Measurements from ENCODE around the gene PIGN.

PIGN gene

DNA sequence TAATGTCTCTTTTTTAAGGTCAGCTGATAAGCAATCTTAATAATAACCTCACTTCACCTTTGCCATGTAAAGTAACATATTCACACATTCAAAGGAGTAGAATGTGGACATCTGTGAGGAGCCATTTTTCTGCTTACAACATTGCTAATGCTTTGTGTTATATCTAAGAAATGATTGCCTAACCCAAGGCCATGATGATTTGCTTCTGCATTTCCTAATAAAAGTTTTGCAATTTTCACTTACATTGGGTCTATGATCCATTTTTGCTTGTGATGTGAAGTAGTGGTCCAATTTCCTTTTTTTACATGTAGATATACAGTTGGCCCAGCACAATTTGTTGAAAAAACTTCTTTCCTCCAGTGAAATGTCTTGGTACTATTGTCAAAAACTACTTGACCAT, 22.2 kb upstream of the PIGN start:
- peak; percentile 12 for DNase-seq (ENCODE audit: low read depth)
- TF ChIP-seq CTCF (conservative IDR thresholded peaks at IDR 0.05; ENCODE audit: low read length): no peak
- no peak overlapping the region for H3K4me3 ChIP-seq (ENCODE audit: low read length)

- H3K4me3 ChIP-seq (ENCODE audit: low read length): no peak overlapping the region
- no peak for TF ChIP-seq CTCF (conservative IDR thresholded peaks at IDR 0.05; ENCODE audit: low read length)
- DNase-seq (ENCODE audit: low read depth): no peak
Observed at GRCh38 chr18:62206593-62206992, 19.7 kb upstream of the PIGN start.

GRCh38 chr18:62205824-62206223, 19.0 kb upstream of the PIGN start:
- no peak for DNase-seq (ENCODE audit: low read depth)
- H3K4me3 ChIP-seq (ENCODE audit: low read length): no peak overlapping the region
- no peak for TF ChIP-seq CTCF (conservative IDR thresholded peaks at IDR 0.05; ENCODE audit: low read length)

- H3K4me3 ChIP-seq (ENCODE audit: low read length): no peak overlapping the region
- no peak for DNase-seq (ENCODE audit: low read depth)
- TF ChIP-seq CTCF (conservative IDR thresholded peaks at IDR 0.05; ENCODE audit: low read length): no peak
Observed at GRCh38 chr18:62201870-62202269, 15.0 kb upstream of the PIGN start.

DNA sequence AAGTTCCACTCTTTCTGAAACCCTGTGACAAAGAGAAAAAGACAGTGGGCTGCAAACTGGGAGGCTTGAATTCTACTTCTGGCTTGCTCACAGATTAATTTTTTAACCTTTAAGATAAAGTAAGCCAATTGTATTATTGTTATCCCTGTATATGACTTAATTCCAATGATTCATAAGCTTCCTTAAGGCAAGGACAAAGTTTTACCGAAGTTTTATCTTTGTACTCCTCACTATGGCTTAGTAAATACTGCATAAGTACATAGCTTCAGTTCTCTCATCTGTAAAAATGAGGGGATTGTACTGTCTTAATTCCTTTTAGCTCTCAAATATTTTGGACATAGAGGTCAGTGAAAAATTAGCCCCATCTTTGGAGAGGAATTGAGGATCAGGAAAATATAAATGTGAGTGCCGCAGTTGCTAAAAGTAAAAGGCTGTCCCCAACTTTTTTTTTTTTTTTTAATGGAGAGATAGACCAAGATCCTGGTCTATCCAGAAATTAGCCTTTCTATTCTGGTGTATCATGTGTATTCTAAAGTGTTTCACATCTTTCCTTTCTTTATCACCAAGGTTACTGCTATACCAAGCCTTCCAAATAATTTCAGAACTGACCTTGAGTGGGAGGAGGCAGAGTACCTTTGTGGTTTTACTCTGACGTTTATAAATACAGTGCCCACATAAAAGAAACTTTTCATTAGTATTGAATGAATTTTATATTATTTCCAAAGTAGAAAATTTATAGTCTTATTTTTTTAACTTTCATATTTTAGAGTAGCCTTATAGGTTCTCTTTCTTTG, 13.5 kb upstream of the PIGN start:
- no peak for DNase-seq (ENCODE audit: low read depth)
- H3K4me3 ChIP-seq (ENCODE audit: low read length): no peak overlapping the region
- TF ChIP-seq CTCF (conservative IDR thresholded peaks at IDR 0.05; ENCODE audit: low read length): no peak

DNA sequence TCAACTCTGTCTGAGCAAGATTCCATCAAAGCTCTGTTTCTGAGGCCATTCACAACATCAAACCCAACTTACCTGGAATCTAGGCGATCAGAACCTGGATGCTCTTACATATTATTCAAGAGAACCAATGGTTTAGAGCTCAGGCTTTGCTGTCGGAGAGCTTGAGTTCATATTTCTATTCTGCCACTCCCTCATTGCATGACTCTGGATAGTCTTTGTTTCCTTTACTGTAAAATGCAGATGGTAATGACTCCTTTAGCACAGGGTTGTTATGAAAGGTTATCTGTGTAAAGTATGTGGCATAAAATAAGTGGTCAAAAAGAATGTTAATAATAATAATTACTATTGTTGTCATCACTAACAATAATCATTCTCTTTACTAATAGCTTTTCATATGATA, 12.8 kb upstream of the PIGN start:
- no peak for DNase-seq (ENCODE audit: low read depth)
- TF ChIP-seq CTCF (conservative IDR thresholded peaks at IDR 0.05; ENCODE audit: low read length): no peak
- no peak overlapping the region for H3K4me3 ChIP-seq (ENCODE audit: low read length)

DNA sequence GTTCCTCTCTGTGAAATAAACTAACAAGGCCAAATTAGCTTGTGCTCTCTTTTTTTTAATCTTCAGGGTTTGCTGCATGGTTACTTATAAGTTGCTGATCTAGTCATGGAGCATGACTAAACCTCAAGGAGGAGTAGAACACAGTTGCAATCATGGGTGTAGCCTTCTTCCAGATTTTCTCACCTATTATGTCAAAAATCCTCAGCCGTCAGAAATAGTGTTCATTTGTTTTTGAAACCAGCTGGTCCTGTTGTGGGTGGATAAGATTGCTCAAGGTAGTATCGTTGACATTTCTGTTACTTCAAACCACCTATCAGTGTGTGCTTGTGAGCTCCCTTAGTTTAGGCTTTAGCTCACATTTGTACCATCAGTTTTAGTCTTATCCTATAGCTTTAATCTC, 11.4 kb upstream of the PIGN start:
- DNase-seq (ENCODE audit: low read depth): peak; percentile 2
- no peak for TF ChIP-seq CTCF (conservative IDR thresholded peaks at IDR 0.05; ENCODE audit: low read length)
- no peak overlapping the region for H3K4me3 ChIP-seq (ENCODE audit: low read length)

Measured in AG10803 (cell line).